Tibial nerve (tissue), 4 donors: Measurements from ENCODE around the gene ZMYND11. TPM values are rescaled to one million over a fixed set of nuclear protein-coding genes. Genes with fewer than 3 reads are reported as not detected.

Source experiments
- DNase-seq, 2 donors: peaks; one replicate each; pipeline ENCODE4 v3.0.0-alpha.2; 2019; ENCODE audit warnings: low spot score in 2 of 2
- H3K27ac ChIP-seq, 4 donors: fragments of 200-600 bp; sonication (generic) in 3 of 4; one replicate each; pipeline ENCODE4 v1.5.1; 2017 to 2019; ENCODE audit warnings: mild to moderate bottlenecking in 1 of 4
- H3K27me3 ChIP-seq, 2 donors: fragments of 200-600 bp; sonication (generic) in 1 of 2; one replicate each; pipeline versions ENCODE4 v1.5.1 to v1.6.0; 2017 to 2019
- H3K36me3 ChIP-seq, 3 donors: fragments of 200-600 bp; sonication (generic); one replicate each; pipeline ENCODE4 v1.5.1; 2018 to 2019
- H3K4me1 ChIP-seq, 4 donors: fragments of 200-600 bp; sonication (generic) in 3 of 4; one replicate each; pipeline ENCODE4 v1.5.1; 2017 to 2019
- H3K4me3 ChIP-seq, 4 donors: fragments of 200-600 bp; sonication (generic) in 3 of 4; one replicate each; pipeline ENCODE4 v1.5.1; 2017 to 2019; ENCODE audit warnings: mild to moderate bottlenecking in 1 of 4, moderate library complexity in 1 of 4
- H3K9me3 ChIP-seq, 4 donors: fragments of 200-600 bp; sonication (generic) in 3 of 4; one replicate each; pipeline ENCODE4 v1.5.1; 2017 to 2019
- CTCF ChIP-seq, 5 experiments: fragments of 200-600 bp in 3 of 5; fragments of 450-650 bp in 2 of 5; sonication (generic) in 3 of 5; IDR thresholded peaks; one replicate each; pipeline ENCODE4 v1.5.1; 2016 to 2019; ENCODE audit warnings: antibody characterized with exemption in 5 of 5, mild to moderate bottlenecking in 3 of 5, moderate library complexity in 2 of 5
- EP300 ChIP-seq, 2 donors: sonication (generic); formaldehyde crosslinking; IDR thresholded peaks; one replicate each; pipeline ENCODE4 v1.6.1; 2017; ENCODE audit warnings: antibody characterized with exemption in 2 of 2, mild to moderate bottlenecking in 1 of 2
- POLR2A ChIP-seq, 2 donors: fragments of 450-650 bp; IDR thresholded peaks; one replicate each; pipeline ENCODE4 v1.6.1; 2017; ENCODE audit warnings: antibody characterized with exemption in 2 of 2, mild to moderate bottlenecking in 2 of 2, moderate library complexity in 2 of 2
- WGBS, 2 donors: methylation state at CpG; one replicate each; pipeline ENCODE4 v1.1.5; 2018; 5-methylcytosine and 5-hydroxymethylcytosine counted together
- total RNA-seq, 4 donors: library from RNA; depleted of rRNA; stranded (reverse); fragments of >200 nt; gene quantifications; one replicate each; pipeline ENCODE4 v1.1.0, GENCODE V29; 2016

The ZMYND11 gene
- total RNA-seq, 4 donors from 2014 or later, result 66.3 to 80.2 (median 69.2) TPM

GRCh38 chr10:235915-236314 lies 100.7 kb downstream of the ZMYND11 start:
- H3K27ac ChIP-seq, result no peak overlapping the region
- 72 to 73% methylated on average over 3 of the region's 3 CpGs for WGBS, 2 donors
- TF ChIP-seq CTCF (IDR thresholded peaks at IDR 0.05) (no peak), EP300 (IDR thresholded peaks at IDR 0.05) (no peak), POLR2A (IDR thresholded peaks at IDR 0.05) (no peak)

GRCh38 chr10:239109-239508 lies 103.9 kb downstream of the ZMYND11 start:
- no peak for TF ChIP-seq POLR2A (IDR thresholded peaks at IDR 0.05)
- no peak for TF ChIP-seq CTCF (IDR thresholded peaks at IDR 0.05)
- TF ChIP-seq EP300 (IDR thresholded peaks at IDR 0.05), result no peak
- 93 to 94% methylated on average over 6 of the region's 6 CpGs for WGBS, 2 donors
- Histone ChIP-seq H3K4me3 (no peak overlapping the region), H3K36me3 (peaks cover 0 to 66% (median 0%) of the 10 kb centered on the region in 3 donors), H3K27ac (no peak overlapping the region), H3K9me3 (no peaks in the 10 kb centered on the region), H3K27me3 (no peaks in the 10 kb centered on the region), H3K4me1 (peaks cover 0 to 7% (median 0%) of the 10 kb centered on the region in 4 donors)
- DNase-seq, result no peak

More at GRCh38 chr10:235915-236314, 100.7 kb downstream of the ZMYND11 start:
- H3K27me3 ChIP-seq, result no peaks in the 10 kb centered on the region
- peaks cover 0 to 40% (median 0%) of the 10 kb centered on the region in 3 donors for H3K36me3 ChIP-seq
- DNase-seq, result no peak
- H3K4me1 ChIP-seq, result no peaks in the 10 kb centered on the region
- H3K4me3 ChIP-seq, result no peak overlapping the region
- H3K9me3 ChIP-seq, result no peaks in the 10 kb centered on the region

- Histone ChIP-seq H3K27me3 (no peaks in the 10 kb centered on the region), H3K4me3 (no peak overlapping the region), H3K9me3 (no peaks in the 10 kb centered on the region), H3K27ac (peak overlapping the region in 1 of 4 donors; percentile 22), H3K4me1 (peaks cover 0 to 7% (median 0%) of the 10 kb centered on the region in 4 donors), H3K36me3 (peaks cover 0 to 82% (median 5%) of the 10 kb centered on the region in 3 donors)
- TF ChIP-seq EP300 (IDR thresholded peaks at IDR 0.05) (no peak), CTCF (IDR thresholded peaks at IDR 0.05) (no peak), POLR2A (IDR thresholded peaks at IDR 0.05) (no peak)
- DNase-seq, result no peak
- WGBS, 2 donors, result 42 to 60% methylated on average over 6 of the region's 6 CpGs
These were observed 106.2 kb downstream of the ZMYND11 start for GRCh38 chr10:241451-241850.

GRCh38 chr10:241966-242643 lies 106.8 kb downstream of the ZMYND11 start:
- no peak overlapping the region for H3K4me3 ChIP-seq
- peaks cover 0 to 7% (median 0%) of the 10 kb centered on the region in 4 donors for H3K4me1 ChIP-seq
- no peak for DNase-seq
- 74 to 78% methylated on average over 9 of the region's 9 CpGs for WGBS, 2 donors
- H3K36me3 ChIP-seq, result peaks cover 0 to 84% (median 5%) of the 10 kb centered on the region in 3 donors
- H3K27ac ChIP-seq, result no peak overlapping the region
- H3K9me3 ChIP-seq, result no peaks in the 10 kb centered on the region
- no peak for TF ChIP-seq CTCF (IDR thresholded peaks at IDR 0.05)
- TF ChIP-seq POLR2A (IDR thresholded peaks at IDR 0.05), result no peak
- no peak for TF ChIP-seq EP300 (IDR thresholded peaks at IDR 0.05)
- no peaks in the 10 kb centered on the region for H3K27me3 ChIP-seq

GRCh38 chr10:244227-244626 lies 109.0 kb downstream of the ZMYND11 start:
- DNase-seq, result no peak
- WGBS, 2 donors, result 63 to 65% methylated on average over 7 of the region's 7 CpGs
- no peak overlapping the region for H3K4me3 ChIP-seq

More at GRCh38 chr10:244227-244626, 109.0 kb downstream of the ZMYND11 start:
- Histone ChIP-seq H3K36me3 (peaks cover 0 to 85% (median 15%) of the 10 kb centered on the region in 3 donors), H3K4me1 (peaks cover 0 to 7% (median 0%) of the 10 kb centered on the region in 4 donors), H3K27me3 (no peaks in the 10 kb centered on the region), H3K9me3 (no peaks in the 10 kb centered on the region), H3K27ac (no peak overlapping the region)
- TF ChIP-seq CTCF (IDR thresholded peaks at IDR 0.05), result no peak
- no peak for TF ChIP-seq EP300 (IDR thresholded peaks at IDR 0.05)
